Measurements from ENCODE around the gene ENO3. TPM values are rescaled to one million over a fixed set of nuclear protein-coding genes. Genes with fewer than 3 reads are reported as not detected.
A peak's percentile ranks its signal among the peaks of the same experiment; 100 is the strongest.
"Not testable (repeated sequence)": the region's sequence is repeated elsewhere in the genome, so short reads cannot be mapped to it uniquely, and the experiment has no call there.

ENO3 gene
- total RNA-seq, 2 experiments from 2014 or later: 26.5 to 26.8 TPM

GRCh38 chr17:4920351-4921048, 30.4 kb upstream of the ENO3 start:
- Mint-ChIP-seq H3K4me1 (ENCODE audit: low read depth) (no peaks in the 10 kb centered on the region), H3K36me3 (no peaks in the 10 kb centered on the region), H3K27ac (no peak overlapping the region), H3K27me3 (no peaks in the 10 kb centered on the region), H3K9me3 (no peaks in the 10 kb centered on the region), H3K4me3 (no peak overlapping the region)
- ChIA-PET CTCF (interaction anchor here (1.2 to 1.6 kb wide), 3 partner anchors 12 to 19 kb away, joined by 3 to 4 read pairs (median 3); partner anchors contain the start of genes RNF167 and SLC25A11), POLR2A (interaction anchor here (0.9 kb wide), 1 partner anchor 12 kb away, joined by 5 read pairs; no protein-coding TSS in a partner anchor)
- intact Hi-C loops (cut with micrococcal nuclease): no loop called here
- DNase-seq: no peak

GRCh38 chr17:4921320-4921719, 29.6 kb upstream of the ENO3 start:
- no peak for DNase-seq
- H3K9me3 Mint-ChIP-seq: no peaks in the 10 kb centered on the region
- no peaks in the 10 kb centered on the region for H3K36me3 Mint-ChIP-seq
- H3K27me3 Mint-ChIP-seq: no peaks in the 10 kb centered on the region
- intact Hi-C loops (cut with micrococcal nuclease): no loop called here
- ChIA-PET CTCF (interaction anchor here (1.2 kb wide), 1 partner anchor 13 kb away, joined by 3 read pairs; no protein-coding TSS in a partner anchor), POLR2A (no interaction called here)
- no peaks in the 10 kb centered on the region for H3K4me1 Mint-ChIP-seq (ENCODE audit: low read depth)
- no peak overlapping the region for H3K27ac Mint-ChIP-seq
- no peak overlapping the region for H3K4me3 Mint-ChIP-seq

- POLR2A ChIA-PET: interaction anchor here (1.8 kb wide), 1 partner anchor 13 kb away, joined by 5 read pairs; the partner anchor contains the start of genes RNF167 and SLC25A11
- CTCF ChIA-PET; H3K4me1 Mint-ChIP-seq (ENCODE audit: low read depth): not testable (repeated sequence)
These were observed 24.2 kb upstream of the ENO3 start for GRCh38 chr17:4926577-4927335.

GRCh38 chr17:4928881-4929280, 22.0 kb upstream of the ENO3 start:
- no peak for DNase-seq
- no peaks in the 10 kb centered on the region for H3K9me3 Mint-ChIP-seq
- CTCF ChIA-PET: no interaction called here
- intact Hi-C loops (cut with micrococcal nuclease): no loop called here
- H3K36me3 Mint-ChIP-seq: no peaks in the 10 kb centered on the region
- no peak overlapping the region for H3K4me3 Mint-ChIP-seq
- H3K27ac Mint-ChIP-seq: no peak overlapping the region
- peaks cover 4% of the 10 kb centered on the region for H3K4me1 Mint-ChIP-seq (ENCODE audit: low read depth)
- H3K27me3 Mint-ChIP-seq: no peaks in the 10 kb centered on the region
- POLR2A ChIA-PET: no interaction called here

More at GRCh38 chr17:4926577-4927335, 24.2 kb upstream of the ENO3 start:
- DNase-seq; H3K27ac Mint-ChIP-seq; intact Hi-C loops (cut with micrococcal nuclease); H3K9me3 Mint-ChIP-seq; H3K36me3 Mint-ChIP-seq; H3K4me3 Mint-ChIP-seq; H3K27me3 Mint-ChIP-seq: not testable (repeated sequence)

- Mint-ChIP-seq H3K27ac (no peak within 1 kb of the TSS), H3K9me3 (no peaks in the 10 kb centered on the region), H3K36me3 (peaks cover 7% of the 10 kb centered on the region), H3K27me3 (no peaks in the 10 kb centered on the region), H3K4me1 (ENCODE audit: low read depth) (peaks cover 13% of the 10 kb centered on the region), H3K4me3 (no peak within 1 kb of the TSS)
- CTCF ChIA-PET: interaction anchor here (0.7 to 1.0 kb wide), 2 partner anchors 15 to 29 kb away, joined by 3 read pairs; partner anchors contain the start of gene CHRNE
- POLR2A ChIA-PET: no interaction called here
- intact Hi-C loops (cut with micrococcal nuclease): no loop called here
- DNase-seq: no peak
These were observed 19.0 kb upstream of the ENO3 start, which contains the start of gene GP1BA for GRCh38 chr17:4931963-4932362. Gene GP1BA, plus strand, starts transcription at chr17:4932277. Its CDS starts 328 bp downstream, at chr17:4932605.

- Mint-ChIP-seq H3K36me3 (peaks cover 7% of the 10 kb centered on the region), H3K27ac (no peak overlapping the region), H3K4me1 (ENCODE audit: low read depth) (peaks cover 13% of the 10 kb centered on the region), H3K27me3 (no peaks in the 10 kb centered on the region), H3K9me3 (no peaks in the 10 kb centered on the region), H3K4me3 (no peak overlapping the region)
- POLR2A ChIA-PET: interaction anchor here (0.8 to 0.9 kb wide), 2 partner anchors 10 to 12 kb away, joined by 3 to 5 read pairs; no protein-coding TSS in a partner anchor
- intact Hi-C loops (cut with micrococcal nuclease): no loop called here
- CTCF ChIA-PET: interaction anchor here (1.0 kb wide), 1 partner anchor 29 kb away, joined by 3 read pairs; the partner anchor contains the start of gene CHRNE
- DNase-seq: no peak
These were observed 18.2 kb upstream of the ENO3 start for GRCh38 chr17:4932756-4933155.

- no peak overlapping the region for H3K4me3 Mint-ChIP-seq
- intact Hi-C loops (cut with micrococcal nuclease): no loop called here
These were observed 17.3 kb upstream of the ENO3 start for GRCh38 chr17:4933646-4934045.

GRCh38 chr17:4934173-4934979, 16.5 kb upstream of the ENO3 start:
- Mint-ChIP-seq H3K4me3 (peak overlapping the region; percentile 14), H3K27me3 (no peaks in the 10 kb centered on the region), H3K36me3 (peaks cover 20% of the 10 kb centered on the region), H3K9me3 (no peaks in the 10 kb centered on the region), H3K4me1 (ENCODE audit: low read depth) (peaks cover 24% of the 10 kb centered on the region), H3K27ac (no peak overlapping the region)
- ChIA-PET POLR2A (interaction anchor here (1.0 to 1.6 kb wide), 2 partner anchors 10 to 14 kb away, joined by 3 to 9 read pairs; partner anchors contain the start of gene PFN1), CTCF (interaction anchor here (1.0 to 1.6 kb wide), 4 partner anchors 13 to 32 kb away, joined by 3 to 6 read pairs (median 4); partner anchors contain the start of gene CHRNE)
- DNase-seq: peak; percentile 31
- intact Hi-C loops (cut with micrococcal nuclease): no loop called here

More at GRCh38 chr17:4933646-4934045, 17.3 kb upstream of the ENO3 start:
- Mint-ChIP-seq H3K36me3 (peaks cover 15% of the 10 kb centered on the region), H3K27ac (no peak overlapping the region), H3K9me3 (no peaks in the 10 kb centered on the region), H3K4me1 (ENCODE audit: low read depth) (peaks cover 19% of the 10 kb centered on the region), H3K27me3 (no peaks in the 10 kb centered on the region)
- ChIA-PET CTCF (interaction anchor here (1.0 to 1.6 kb wide), 4 partner anchors 13 to 31 kb away, joined by 3 to 6 read pairs (median 4); partner anchors contain the start of gene CHRNE), POLR2A (interaction anchor here (1.0 to 1.6 kb wide), 2 partner anchors 9 to 15 kb away, joined by 3 to 9 read pairs; partner anchors contain the start of gene PFN1)
- no peak for DNase-seq

- Mint-ChIP-seq H3K4me1 (ENCODE audit: low read depth) (peaks cover 24% of the 10 kb centered on the region), H3K27me3 (peaks cover 1% of the 10 kb centered on the region), H3K4me3 (no peak overlapping the region), H3K27ac (no peak overlapping the region), H3K36me3 (peaks cover 26% of the 10 kb centered on the region), H3K9me3 (no peaks in the 10 kb centered on the region)
- no peak for DNase-seq
- ChIA-PET POLR2A (no interaction called here), CTCF (interaction anchor here (0.6 kb wide), 1 partner anchor 27 kb away, joined by 3 read pairs; no protein-coding TSS in a partner anchor)
- intact Hi-C loops (cut with micrococcal nuclease): no loop called here
These were observed 15.3 kb upstream of the ENO3 start for GRCh38 chr17:4935650-4936049.

- peaks cover 1% of the 10 kb centered on the region for H3K27me3 Mint-ChIP-seq
- no peak overlapping the region for H3K27ac Mint-ChIP-seq
- peaks cover 28% of the 10 kb centered on the region for H3K4me1 Mint-ChIP-seq (ENCODE audit: low read depth)
- no peak for DNase-seq
- CTCF ChIA-PET: no interaction called here
- H3K4me3 Mint-ChIP-seq: no peak overlapping the region
- POLR2A ChIA-PET: no interaction called here
- H3K9me3 Mint-ChIP-seq: no peaks in the 10 kb centered on the region
- intact Hi-C loops (cut with micrococcal nuclease): no loop called here
- H3K36me3 Mint-ChIP-seq: peaks cover 34% of the 10 kb centered on the region
These were observed 14.5 kb upstream of the ENO3 start for GRCh38 chr17:4936436-4936835.

- Mint-ChIP-seq H3K27me3 (peaks cover 1% of the 10 kb centered on the region), H3K9me3 (no peaks in the 10 kb centered on the region), H3K4me3 (peak overlapping the region; percentile 90), H3K27ac (no peak overlapping the region), H3K4me1 (ENCODE audit: low read depth) (peaks cover 39% of the 10 kb centered on the region), H3K36me3 (peaks cover 45% of the 10 kb centered on the region)
- CTCF ChIA-PET: interaction anchor here (0.9 to 1.3 kb wide), 2 partner anchors 34 to 94 kb away, joined by 3 read pairs; partner anchors contain the start of gene CHRNE
- intact Hi-C loops (cut with micrococcal nuclease): no loop called here
- DNase-seq: no peak
- POLR2A ChIA-PET: interaction anchor here (4.2 to 21.0 kb wide), 2 partner anchors 12 to 29 kb away, joined by 64 to 346 read pairs; partner anchors contain the start of genes ENO3, PFN1 and SPAG7
These were observed 13.4 kb upstream of the ENO3 start for GRCh38 chr17:4937553-4937952.
